Lower lobe of right lung (tissue), 2 donors: Measurements from ENCODE around the gene SLC36A3. TPM values are rescaled to one million over a fixed set of nuclear protein-coding genes. Genes with fewer than 3 reads are reported as not detected.

Source experiments
- ATAC-seq, 2 donors: fragments of 200-7000 bp; cut with Tn5 transposase; one replicate each; pipeline ENCODE4 v1.9.1; 2020 to 2022; ENCODE audit warnings: mild to moderate bottlenecking in 2 of 2, moderate library complexity in 2 of 2
- DNase-seq: peaks from one replicate; pipeline ENCODE4 v3.0.0-alpha.2; 2020
- H3K27ac ChIP-seq: fragments of 200-600 bp; one replicate; pipeline ENCODE4 v1.8.0; 2022
- H3K27me3 ChIP-seq: fragments of 200-600 bp; one replicate; pipeline ENCODE4 v1.8.0; 2022; ENCODE audit warnings: low read depth
- H3K36me3 ChIP-seq: fragments of 200-600 bp; one replicate; pipeline ENCODE4 v1.8.0; 2022; ENCODE audit warnings: mild to moderate bottlenecking
- H3K4me1 ChIP-seq: fragments of 200-600 bp; one replicate; pipeline ENCODE4 v1.8.0; 2022
- H3K4me3 ChIP-seq: fragments of 200-600 bp; one replicate; pipeline ENCODE4 v1.8.0; 2022; ENCODE audit warnings: mild to moderate bottlenecking
- H3K9me3 ChIP-seq: fragments of 200-600 bp; one replicate; pipeline ENCODE4 v1.8.0; 2022
- intact Hi-C: fragments of 100-400 bp; cut with DNase I; formaldehyde crosslinking; loops from one replicate; pipeline ENCODE4 v1.11.0; 2022
- long read RNA-seq: library from polyadenylated mRNA; unstranded; transcript quantifications from one replicate; pipeline ENCODE4 v2.0.0, GENCODE V29; 2021
- total RNA-seq: library from RNA; stranded (reverse); fragmentation: NEBNext Ultra II Directional; extraction: Animal tissue kit (Norgen Biotek cat#: 25700); gene quantifications from one replicate; pipeline ENCODE4 v1.2.1, GENCODE V29; 2021
- TF ChIP-seq, protein P1 (sequence below): fragments of 200-600 bp; IDR thresholded peaks from one replicate; pipeline ENCODE4 v1.8.0; 2022; ENCODE audit warnings: antibody characterized with exemption, mild to moderate bottlenecking
- donor health status: DM: no; HTN: yes; CAD: no; lungs with severe emphysema.

SLC36A3 gene
- not detected for total RNA-seq
- long read RNA-seq = 0 reads

DNA sequence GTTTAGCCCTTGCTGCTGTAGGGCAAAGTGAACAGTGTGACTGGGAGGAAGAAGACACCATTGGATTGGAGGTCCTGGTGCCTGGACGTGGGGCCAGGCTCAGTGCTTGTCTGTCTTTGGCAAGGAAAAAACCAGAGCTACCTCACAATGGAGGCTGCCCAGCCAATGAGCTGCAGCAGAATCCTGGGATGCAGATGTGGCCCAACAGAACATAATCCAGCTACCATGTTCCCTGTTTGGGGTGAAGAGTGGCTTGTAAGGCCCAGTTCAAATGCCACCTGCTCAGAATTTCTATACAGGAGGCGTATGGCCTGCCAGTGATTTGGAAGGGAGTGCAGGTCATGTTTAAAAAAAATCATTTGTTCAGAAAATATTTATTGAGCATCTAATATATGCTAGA lies at the start of gene SLC36A3:
Gene SLC36A3 (minus strand): TSS at position 101 of the 400 bp plus-strand sequence. CDS start 412 bp downstream, outside the sequence.
- Histone ChIP-seq H3K27me3 (no peaks in the 10 kb centered on the region), H3K36me3 (no peaks in the 10 kb centered on the region), H3K4me3 (no peak within 1 kb of the TSS), H3K27ac (no peak within 1 kb of the TSS), H3K9me3 (no peaks in the 10 kb centered on the region), H3K4me1 (no peaks in the 10 kb centered on the region)
- TF ChIP-seq, protein P1, sequence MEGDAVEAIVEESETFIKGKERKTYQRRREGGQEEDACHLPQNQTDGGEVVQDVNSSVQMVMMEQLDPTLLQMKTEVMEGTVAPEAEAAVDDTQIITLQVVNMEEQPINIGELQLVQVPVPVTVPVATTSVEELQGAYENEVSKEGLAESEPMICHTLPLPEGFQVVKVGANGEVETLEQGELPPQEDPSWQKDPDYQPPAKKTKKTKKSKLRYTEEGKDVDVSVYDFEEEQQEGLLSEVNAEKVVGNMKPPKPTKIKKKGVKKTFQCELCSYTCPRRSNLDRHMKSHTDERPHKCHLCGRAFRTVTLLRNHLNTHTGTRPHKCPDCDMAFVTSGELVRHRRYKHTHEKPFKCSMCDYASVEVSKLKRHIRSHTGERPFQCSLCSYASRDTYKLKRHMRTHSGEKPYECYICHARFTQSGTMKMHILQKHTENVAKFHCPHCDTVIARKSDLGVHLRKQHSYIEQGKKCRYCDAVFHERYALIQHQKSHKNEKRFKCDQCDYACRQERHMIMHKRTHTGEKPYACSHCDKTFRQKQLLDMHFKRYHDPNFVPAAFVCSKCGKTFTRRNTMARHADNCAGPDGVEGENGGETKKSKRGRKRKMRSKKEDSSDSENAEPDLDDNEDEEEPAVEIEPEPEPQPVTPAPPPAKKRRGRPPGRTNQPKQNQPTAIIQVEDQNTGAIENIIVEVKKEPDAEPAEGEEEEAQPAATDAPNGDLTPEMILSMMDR = no peak
- intact Hi-C loops = no loop called here
- ATAC-seq (no peak), DNase-seq (no peak)

- TF ChIP-seq, protein P1 = no peak
- Histone ChIP-seq H3K27me3 (no peaks in the 10 kb centered on the region), H3K36me3 (no peaks in the 10 kb centered on the region), H3K4me1 (no peaks in the 10 kb centered on the region), H3K27ac (no peak overlapping the region), H3K4me3 (no peak overlapping the region), H3K9me3 (no peaks in the 10 kb centered on the region)
- DNase-seq = no peak
- ATAC-seq = no peak
- intact Hi-C loops = no loop called here
Measured at GRCh38 chr5:151351671-151352070, 48.1 kb upstream of the SLC36A3 start.

- Histone ChIP-seq H3K36me3 (no peaks in the 10 kb centered on the region), H3K27ac (no peak overlapping the region), H3K9me3 (no peaks in the 10 kb centered on the region), H3K27me3 (peaks cover 5% of the 10 kb centered on the region), H3K4me3 (no peak overlapping the region), H3K4me1 (no peaks in the 10 kb centered on the region)
- TF ChIP-seq, protein P1 = no peak
- no peak for ATAC-seq
- intact Hi-C loops = no loop called here
- DNase-seq = no peak
Measured at GRCh38 chr5:151348789-151349188, 45.2 kb upstream of the SLC36A3 start.

GRCh38 chr5:151347369-151347768 lies 43.8 kb upstream of the SLC36A3 start, which contains the start of gene SLC36A2:
Gene SLC36A2 (minus strand): TSS chr5:151347559. CDS start chr5:151347460, 99 bp downstream.
- no peaks in the 10 kb centered on the region for H3K9me3 ChIP-seq
- intact Hi-C loops = no loop called here
- TF ChIP-seq, protein P1 = no peak
- no peaks in the 10 kb centered on the region for H3K4me1 ChIP-seq
- H3K36me3 ChIP-seq = no peaks in the 10 kb centered on the region
- peaks cover 9% of the 10 kb centered on the region for H3K27me3 ChIP-seq
- no peak within 1 kb of the TSS for H3K27ac ChIP-seq
- no peak within 1 kb of the TSS for H3K4me3 ChIP-seq
- DNase-seq (no peak), ATAC-seq (no peak)

DNA sequence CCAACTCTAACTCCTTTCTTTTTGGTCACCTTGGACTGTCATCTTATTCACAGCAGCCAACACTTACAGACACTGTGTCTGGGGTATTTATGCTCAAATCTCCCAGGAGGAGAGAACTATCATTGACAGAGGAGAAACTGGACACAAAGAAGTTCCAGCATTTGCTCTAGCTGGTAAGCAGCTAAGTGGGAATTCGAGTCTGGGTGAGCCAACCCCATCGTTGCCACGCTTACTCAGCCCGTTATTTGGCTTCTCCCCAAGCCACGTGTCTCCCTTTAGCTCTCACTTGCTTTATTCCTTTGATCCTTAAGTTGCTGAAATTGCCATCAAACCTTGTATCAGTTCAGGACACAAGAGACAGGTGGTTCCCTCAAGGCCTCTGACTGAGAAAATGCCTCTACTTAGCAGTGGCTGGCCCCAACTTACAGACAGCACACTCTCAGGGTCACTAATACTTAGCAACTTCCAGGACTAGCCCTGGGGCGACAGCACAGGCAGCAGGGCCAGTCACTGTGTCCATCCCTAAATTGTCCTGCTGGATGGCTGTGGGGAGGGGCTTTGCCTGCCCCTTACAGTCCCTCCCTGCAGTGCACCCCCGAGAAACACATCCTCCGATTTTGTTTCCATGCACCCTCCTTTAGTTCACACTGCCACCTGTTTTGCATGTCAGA lies 42.4 kb upstream of the SLC36A3 start:
- no peak overlapping the region for H3K4me3 ChIP-seq
- intact Hi-C loops = no loop called here
- H3K4me1 ChIP-seq = no peaks in the 10 kb centered on the region
- no peaks in the 10 kb centered on the region for H3K9me3 ChIP-seq
- peaks cover 9% of the 10 kb centered on the region for H3K27me3 ChIP-seq
- DNase-seq (no peak), ATAC-seq (peak in 1 of 2 donors; percentile 24)
- TF ChIP-seq, protein P1 = no peak
- no peaks in the 10 kb centered on the region for H3K36me3 ChIP-seq
- no peak overlapping the region for H3K27ac ChIP-seq
